K562 (cell line): Measurements from ENCODE around the gene CLASP2. TPM values are rescaled to one million over a fixed set of nuclear protein-coding genes. Genes with fewer than 3 reads are reported as not detected.

Experiments used
- ATAC-seq: fragments of 200-7000 bp; cut with Tn5 transposase; 3 replicates; pipeline ENCODE4 v1.9.1; 2020; ENCODE audit warnings: moderate library complexity
- BruUV-seq: library from RNA; stranded (reverse); fragments of 400-500 nt; replicated peaks from 2 replicates; lab custom pipeline; 2021; lab: Mats Ljungman, UMichigan
- CTCF ChIA-PET: fragments of 300-600 bp; formaldehyde crosslinking; extraction: SDS; loops from one replicate; lab custom pipeline; 2021; ENCODE audit warnings: low intra/inter-chr PET ratio; lab: Yijun Ruan, JAX
- POLR2A ChIA-PET: fragments of 300-600, 350-650 bp; sonication (Branson Sonifier 250); formaldehyde crosslinking; extraction: SDS; loops from one replicate; lab custom pipeline; 2021; ENCODE audit warnings: antibody characterized with exemption, inconsistent platforms; lab: Yijun Ruan, JAX
- DNase-seq, 4 experiments: peaks; one replicate each; pipeline versions ENCODE4 v3.0.0 to v3.0.0-alpha.2; 2011 to 2018; ENCODE audit warnings: low spot score in 3 of 4, mixed read lengths in 3 of 4; ENCODE audit errors: extremely low read depth in 1 of 4
- FAIRE-seq: peaks from 2 replicates; lab custom pipeline; 2011; peaks lifted over from hg19 to GRCh38; lab: Jason Lieb, UNC
- H2AFZ ChIP-seq: 2 replicates; pipeline ENCODE4 v1.6.0; 2011; ENCODE audit warnings: low read depth, low read length, control low read depth, inconsistent platforms
- H3K27ac ChIP-seq: fragments of 200-600 bp; 3 replicates; pipeline ENCODE4 v1.8.0; 2011; ENCODE audit warnings: low read depth, mild to moderate bottlenecking, control low read depth, inconsistent platforms, low read length, moderate library complexity, mixed read lengths; ENCODE audit errors: extremely low read depth
- H3K27me3 ChIP-seq, 2 experiments: fragments of 300-600 bp in 1 of 2; 2 replicates in 1 of 2; 3 replicates in 1 of 2; pipeline versions ENCODE4 v1.6.0 to v1.8.0; 2011; ENCODE audit warnings: inconsistent platforms in 2 of 2, low read length in 2 of 2, mild to moderate bottlenecking in 1 of 2, mixed read lengths in 1 of 2, moderate library complexity in 1 of 2; ENCODE audit not compliant: control insufficient read depth in 2 of 2, insufficient read depth in 2 of 2
- H3K36me3 ChIP-seq: fragments of 300-600 bp; 3 replicates; pipeline ENCODE4 v1.8.0; 2011; ENCODE audit warnings: mild to moderate bottlenecking, low read length, inconsistent platforms; ENCODE audit not compliant: control insufficient read depth, insufficient read depth
- H3K4me1 ChIP-seq, 2 experiments: fragments of 200-600 bp in 1 of 2; replicated peaks in 1 of 2; 2 replicates in 1 of 2; 3 replicates in 1 of 2; pipeline versions ENCODE4 v1.5.1 to v1.8.0; 2011; ENCODE audit warnings: inconsistent platforms in 2 of 2, low read length in 2 of 2, mild to moderate bottlenecking in 1 of 2, mixed read lengths in 1 of 2, moderate library complexity in 1 of 2; ENCODE audit not compliant: control insufficient read depth in 2 of 2, insufficient read depth in 2 of 2
- H3K4me2 ChIP-seq: 2 replicates; pipeline ENCODE4 v1.6.1; 2011; ENCODE audit warnings: low read length, control low read depth, inconsistent platforms, mixed read lengths; ENCODE audit not compliant: insufficient read depth
- H3K4me3 ChIP-seq: fragments of 200-600 bp; sonication (generic), shearing (Covaris generic); 2 replicates; pipeline ENCODE4 v1.5.1; 2016; ENCODE audit warnings: control low read depth, inconsistent platforms
- H3K79me2 ChIP-seq: fragments of 200-600 bp; 3 replicates; pipeline ENCODE4 v1.8.0; 2011; ENCODE audit warnings: low read length, inconsistent platforms; ENCODE audit not compliant: control insufficient read depth, insufficient read depth
- H3K9ac ChIP-seq, 2 experiments: 2 replicates each; pipeline versions ENCODE4 v1.6.0 to v1.6.1; 2011; ENCODE audit warnings: low read depth in 2 of 2, low read length in 2 of 2, control low read depth in 1 of 2, inconsistent platforms in 1 of 2, mild to moderate bottlenecking in 1 of 2, mixed read lengths in 1 of 2; ENCODE audit not compliant: insufficient read depth in 1 of 2
- H3K9me1 ChIP-seq: one replicate; pipeline ENCODE4 v1.6.0; 2011; ENCODE audit warnings: inconsistent platforms, mild to moderate bottlenecking, low read length, moderate library complexity; ENCODE audit not compliant: control insufficient read depth, insufficient read depth
- H3K9me3 ChIP-seq: replicated peaks from 2 replicates; pipeline ENCODE4 v1.5.1; 2011; ENCODE audit warnings: low read depth, low read length, inconsistent platforms; ENCODE audit not compliant: control insufficient read depth, insufficient read depth
- H4K20me1 ChIP-seq: replicated peaks from 2 replicates; pipeline ENCODE4 v1.6.1; 2011; ENCODE audit warnings: low read length, inconsistent platforms, mixed read lengths; ENCODE audit not compliant: control insufficient read depth, insufficient read depth
- JUNB ChIP-seq: fragments of 450-650 bp; formaldehyde crosslinking; conservative IDR thresholded peaks from 2 replicates; pipeline ENCODE4 v1.4.0; 2020; ENCODE audit warnings: mild to moderate bottlenecking
- WGBS: fragments of 100-300 bp; shearing (Covaris generic); methylation state at CpG from one replicate; pipeline ENCODE4 v1.1.6; 2016; ENCODE audit warnings: low coverage, mixed read lengths; ENCODE audit not compliant: insufficient coverage; ENCODE audit errors: missing lambda C conversion rate; 5-methylcytosine and 5-hydroxymethylcytosine counted together
- in situ Hi-C: fragments of 300-500 bp; cut with MboI; formaldehyde crosslinking; loops from 4 replicates; pipeline ENCODE4 v1.15.0; 2018; ENCODE audit warnings: inconsistent platforms, mixed read lengths
- intact Hi-C: fragments of 100-400 bp; cut with micrococcal nuclease; formaldehyde crosslinking; loops from 2 replicates; pipeline ENCODE4 v1.14.2; 2022
- polyA plus RNA-seq, 8 experiments: library from polyadenylated mRNA; depleted of rRNA in 4 of 8; stranded (reverse) in 5 of 8; unstranded in 3 of 8; fragments of >200 nt; fragmentation: Nextera tagmentation in 2 of 8; fragmentation: Illumina TruSeq in 1 of 8; extraction: Ambion mirVana in 2 of 8; extraction: Trizol in 1 of 8; gene quantifications; 2 replicates each; pipeline versions ENCODE4 v1.2.1 to v1.2.3, GENCODE V29; 2011 to 2014; ENCODE audit warnings: inconsistent platforms in 1 of 8, missing spikeins in 1 of 8
- total RNA-seq, 7 experiments: library from RNA; depleted of rRNA in 6 of 7; stranded (reverse); fragments of >200 nt in 6 of 7; fragmentation: Illumina TruSeq in 2 of 7; extraction: Trizol in 2 of 7; gene quantifications; 2 replicates each; pipeline versions ENCODE4 v1.2.1 to v1.2.3, GENCODE V29; 2011 to 2021; ENCODE audit warnings: low replicate concordance in 1 of 7
- TF ChIP-seq, protein P1 (sequence below): IDR thresholded peaks from 3 replicates; pipeline ENCODE4 v1.6.1; 2011; ENCODE audit warnings: borderline replicate concordance, mild to moderate bottlenecking, moderate library complexity; ENCODE audit not compliant: insufficient read length; ENCODE audit errors: extremely low read depth
- TF ChIP-seq, protein P2 (sequence below), 2 experiments: fragments of 450-650 bp; IDR thresholded peaks; 2 replicates each; pipeline ENCODE4 v1.6.1; 2018; ENCODE audit warnings: mild to moderate bottlenecking in 2 of 2, low read depth in 1 of 2; ENCODE audit not compliant: partially characterized antibody in 2 of 2

The CLASP2 gene
- total and polyA plus RNA-seq, 9 of the 15 experiments (the other 6 are each of a cell fraction or from before 2014, with no cell fraction given): 13.5 to 107 (median 71.8) TPM

DNA sequence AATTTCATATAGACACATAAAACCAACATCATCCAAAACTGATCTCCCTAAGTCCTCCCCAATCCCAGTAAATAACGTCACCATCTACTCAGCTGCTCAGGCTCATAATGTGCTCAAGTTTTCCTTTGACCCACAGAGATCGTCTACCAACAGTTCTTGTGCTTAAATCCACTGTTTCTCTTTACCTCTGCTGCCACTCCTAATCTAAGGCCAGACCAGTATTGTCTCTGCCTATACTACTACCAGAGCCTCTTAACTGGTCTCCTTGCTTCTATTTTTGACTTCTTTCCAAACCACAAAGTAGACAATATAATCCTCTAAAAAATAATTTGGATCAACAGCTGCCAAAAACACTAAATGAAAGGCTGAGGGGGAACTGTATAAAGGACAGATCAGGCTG lies 65.3 kb downstream of the CLASP2 start:
- Histone ChIP-seq H3K27ac (no peak overlapping the region), H3K4me1 (peaks cover 0 to 16% of the 10 kb centered on the region in 2 experiments; a peak in 2 of 5 replicates), H3K4me3 (no peak overlapping the region), H3K9me3 (no peaks in the 10 kb centered on the region), H3K9ac (no peak overlapping the region)
- POLR2A ChIA-PET: no interaction called here
- CTCF ChIA-PET: no interaction called here
- peak in 1 of 4 experiments; percentile 8 for DNase-seq
- 10% methylated on average over 2 of the region's 2 CpGs for WGBS
- no peak for TF ChIP-seq JUNB
- TF ChIP-seq, protein P1, sequence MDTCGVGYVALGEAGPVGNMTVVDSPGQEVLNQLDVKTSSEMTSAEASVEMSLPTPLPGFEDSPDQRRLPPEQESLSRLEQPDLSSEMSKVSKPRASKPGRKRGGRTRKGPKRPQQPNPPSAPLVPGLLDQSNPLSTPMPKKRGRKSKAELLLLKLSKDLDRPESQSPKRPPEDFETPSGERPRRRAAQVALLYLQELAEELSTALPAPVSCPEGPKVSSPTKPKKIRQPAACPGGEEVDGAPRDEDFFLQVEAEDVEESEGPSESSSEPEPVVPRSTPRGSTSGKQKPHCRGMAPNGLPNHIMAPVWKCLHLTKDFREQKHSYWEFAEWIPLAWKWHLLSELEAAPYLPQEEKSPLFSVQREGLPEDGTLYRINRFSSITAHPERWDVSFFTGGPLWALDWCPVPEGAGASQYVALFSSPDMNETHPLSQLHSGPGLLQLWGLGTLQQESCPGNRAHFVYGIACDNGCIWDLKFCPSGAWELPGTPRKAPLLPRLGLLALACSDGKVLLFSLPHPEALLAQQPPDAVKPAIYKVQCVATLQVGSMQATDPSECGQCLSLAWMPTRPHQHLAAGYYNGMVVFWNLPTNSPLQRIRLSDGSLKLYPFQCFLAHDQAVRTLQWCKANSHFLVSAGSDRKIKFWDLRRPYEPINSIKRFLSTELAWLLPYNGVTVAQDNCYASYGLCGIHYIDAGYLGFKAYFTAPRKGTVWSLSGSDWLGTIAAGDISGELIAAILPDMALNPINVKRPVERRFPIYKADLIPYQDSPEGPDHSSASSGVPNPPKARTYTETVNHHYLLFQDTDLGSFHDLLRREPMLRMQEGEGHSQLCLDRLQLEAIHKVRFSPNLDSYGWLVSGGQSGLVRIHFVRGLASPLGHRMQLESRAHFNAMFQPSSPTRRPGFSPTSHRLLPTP: no peak
- TF ChIP-seq, protein P2, sequence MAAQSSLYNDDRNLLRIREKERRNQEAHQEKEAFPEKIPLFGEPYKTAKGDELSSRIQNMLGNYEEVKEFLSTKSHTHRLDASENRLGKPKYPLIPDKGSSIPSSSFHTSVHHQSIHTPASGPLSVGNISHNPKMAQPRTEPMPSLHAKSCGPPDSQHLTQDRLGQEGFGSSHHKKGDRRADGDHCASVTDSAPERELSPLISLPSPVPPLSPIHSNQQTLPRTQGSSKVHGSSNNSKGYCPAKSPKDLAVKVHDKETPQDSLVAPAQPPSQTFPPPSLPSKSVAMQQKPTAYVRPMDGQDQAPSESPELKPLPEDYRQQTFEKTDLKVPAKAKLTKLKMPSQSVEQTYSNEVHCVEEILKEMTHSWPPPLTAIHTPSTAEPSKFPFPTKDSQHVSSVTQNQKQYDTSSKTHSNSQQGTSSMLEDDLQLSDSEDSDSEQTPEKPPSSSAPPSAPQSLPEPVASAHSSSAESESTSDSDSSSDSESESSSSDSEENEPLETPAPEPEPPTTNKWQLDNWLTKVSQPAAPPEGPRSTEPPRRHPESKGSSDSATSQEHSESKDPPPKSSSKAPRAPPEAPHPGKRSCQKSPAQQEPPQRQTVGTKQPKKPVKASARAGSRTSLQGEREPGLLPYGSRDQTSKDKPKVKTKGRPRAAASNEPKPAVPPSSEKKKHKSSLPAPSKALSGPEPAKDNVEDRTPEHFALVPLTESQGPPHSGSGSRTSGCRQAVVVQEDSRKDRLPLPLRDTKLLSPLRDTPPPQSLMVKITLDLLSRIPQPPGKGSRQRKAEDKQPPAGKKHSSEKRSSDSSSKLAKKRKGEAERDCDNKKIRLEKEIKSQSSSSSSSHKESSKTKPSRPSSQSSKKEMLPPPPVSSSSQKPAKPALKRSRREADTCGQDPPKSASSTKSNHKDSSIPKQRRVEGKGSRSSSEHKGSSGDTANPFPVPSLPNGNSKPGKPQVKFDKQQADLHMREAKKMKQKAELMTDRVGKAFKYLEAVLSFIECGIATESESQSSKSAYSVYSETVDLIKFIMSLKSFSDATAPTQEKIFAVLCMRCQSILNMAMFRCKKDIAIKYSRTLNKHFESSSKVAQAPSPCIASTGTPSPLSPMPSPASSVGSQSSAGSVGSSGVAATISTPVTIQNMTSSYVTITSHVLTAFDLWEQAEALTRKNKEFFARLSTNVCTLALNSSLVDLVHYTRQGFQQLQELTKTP (IDR thresholded peaks at IDR 0.05; ENCODE audit: low read depth in 1 of 2, partially characterized antibody in 2 of 2): peak in 1 of 2 experiments; percentile 36
- TF ChIP-seq, all 486 proteins: peak for 1
- H2AFZ ChIP-seq: no peak overlapping the region
- H3K79me2 ChIP-seq: peaks cover 58% of the 10 kb centered on the region
- BruUV-seq: no TSS peak
- H4K20me1 ChIP-seq: 0 out of 2 replicates have a peak, but pooled peaks cover 4% of the 10 kb centered on the region
- no peak overlapping the region for H3K4me2 ChIP-seq
- intact Hi-C loops: no loop called here
- no peaks in the 10 kb centered on the region for H3K27me3 ChIP-seq
- no peak for FAIRE-seq
- peaks cover 2% of the 10 kb centered on the region; the same call in 1 of the 3 replicates for H3K36me3 ChIP-seq
- in situ Hi-C loops: no loop called here
- ATAC-seq: peak; percentile 50
- no peaks in the 10 kb centered on the region for H3K9me1 ChIP-seq
